NCI-H510A (cell line): ENCODE measurements around the gene EML5.
"Not testable (repeated sequence)": the region's sequence is repeated elsewhere in the genome, so short reads cannot be mapped to it uniquely, and the experiment has no call there.

Experiments used
- DNase-seq: peaks from one replicate; lab custom pipeline; 2025; lab: John Stamatoyannopoulos, UW

EML5 gene

GRCh38 chr14:88792473-88793258 is at the start of gene EML5:
Gene EML5 (minus strand): TSS chr14:88792953. CDS start chr14:88792503, 450 bp downstream.
- peak; percentile 69 for DNase-seq

DNA sequence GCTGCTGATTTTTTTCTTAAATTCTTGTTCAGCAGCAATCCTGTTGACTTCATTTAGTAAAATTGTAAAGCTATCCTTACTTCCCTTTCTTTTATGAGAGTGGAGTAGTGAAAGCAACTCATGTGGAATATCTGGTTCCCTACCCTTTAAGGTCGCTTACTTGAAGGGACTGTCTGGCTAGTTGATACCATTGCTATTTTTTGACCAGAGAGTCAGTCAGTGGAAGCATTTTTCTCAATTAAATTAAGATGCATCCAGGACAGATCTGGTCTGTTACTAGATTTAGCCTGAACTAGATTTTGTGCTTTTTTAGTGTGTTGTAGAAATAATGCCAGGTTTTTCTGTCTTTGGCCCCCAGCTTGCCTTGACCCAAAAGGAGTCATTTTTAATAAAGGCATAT is 49.7 kb upstream of the EML5 start:
- DNase-seq, result no peak

GRCh38 chr14:88841741-88842140 is 49.0 kb upstream of the EML5 start:
- no peak for DNase-seq

- DNase-seq, result no peak
Observed at GRCh38 chr14:88840926-88841325, 48.2 kb upstream of the EML5 start.

DNA sequence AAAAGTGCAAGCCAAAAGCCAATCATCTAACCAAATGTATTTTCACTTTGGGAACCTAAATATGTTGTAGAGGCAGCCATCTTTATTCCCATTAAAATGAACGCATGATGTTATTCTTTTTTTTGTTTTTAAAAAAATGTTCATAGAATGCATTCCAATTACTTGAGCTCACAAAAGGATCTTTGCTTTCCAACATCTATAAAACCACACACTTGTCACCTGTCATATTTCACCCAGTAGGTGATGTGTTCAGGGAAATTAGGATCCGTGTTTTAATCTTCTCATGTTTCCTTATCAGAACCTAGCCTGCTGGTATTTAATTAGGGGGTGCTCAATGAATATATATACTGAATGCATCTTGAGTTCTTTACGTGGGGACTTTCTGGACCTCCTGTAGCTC is 45.3 kb upstream of the EML5 start:
- DNase-seq, result no peak

DNA sequence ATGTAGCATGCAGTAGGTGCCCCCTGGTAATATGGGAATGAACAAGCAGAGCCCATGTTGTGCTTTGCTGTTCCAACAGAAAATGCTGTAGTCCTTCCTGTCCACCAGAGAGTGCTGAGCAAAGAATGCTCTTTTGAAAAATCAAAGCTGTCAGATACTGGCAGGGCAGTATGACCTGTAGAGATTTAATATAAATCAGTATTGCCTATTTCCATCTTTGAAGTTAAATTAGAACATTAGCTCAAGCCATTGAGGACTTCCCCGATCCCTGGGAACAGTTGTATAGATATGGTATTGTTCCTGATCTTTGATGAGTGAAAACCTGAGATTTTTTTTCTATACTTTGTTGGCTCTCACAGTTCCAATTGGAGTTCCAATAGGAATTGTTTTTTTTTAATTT is 44.7 kb upstream of the EML5 start:
- no peak for DNase-seq

DNA sequence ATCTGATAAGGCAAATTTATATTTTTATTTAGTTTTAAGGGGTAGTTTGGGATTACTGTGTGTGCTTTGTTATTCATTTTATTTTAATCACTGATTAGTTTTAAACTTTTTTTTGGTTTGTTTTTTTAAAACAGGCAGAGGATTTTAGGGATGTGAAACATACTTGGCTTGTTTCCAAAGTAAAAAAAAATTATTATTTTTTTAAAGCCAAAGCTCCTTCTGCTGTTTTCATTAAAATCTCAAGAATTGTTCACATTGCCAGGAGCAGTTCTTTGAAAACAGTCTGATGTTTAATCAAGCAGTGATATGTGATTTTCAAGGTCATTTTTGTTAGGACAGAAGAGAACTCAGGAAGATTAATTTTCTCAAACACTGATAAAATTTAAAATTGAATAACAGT is 42.9 kb upstream of the EML5 start:
- DNase-seq, result no peak

GRCh38 chr14:88834883-88835431 is 42.2 kb upstream of the EML5 start:
- DNase-seq, result no peak

DNA sequence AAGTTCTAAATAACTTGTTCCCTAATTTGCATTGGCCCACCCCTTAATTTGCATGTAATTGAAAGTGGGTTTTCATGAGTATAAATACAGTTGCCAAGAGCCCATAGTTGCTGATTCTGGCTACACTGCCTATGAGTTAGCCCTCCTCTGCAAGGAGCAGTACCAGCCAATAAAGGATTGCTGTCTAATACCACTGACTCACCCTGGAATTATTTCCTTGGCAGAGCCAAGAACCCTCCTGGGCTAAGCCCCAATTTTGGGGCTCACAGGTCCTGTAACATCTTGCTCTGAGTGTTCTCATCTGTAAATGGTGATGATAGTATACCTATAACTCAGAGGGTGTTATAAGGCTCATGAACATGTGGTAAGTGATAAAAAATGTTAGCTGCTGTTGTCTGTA is 38.5 kb upstream of the EML5 start:
- no peak for DNase-seq

DNA sequence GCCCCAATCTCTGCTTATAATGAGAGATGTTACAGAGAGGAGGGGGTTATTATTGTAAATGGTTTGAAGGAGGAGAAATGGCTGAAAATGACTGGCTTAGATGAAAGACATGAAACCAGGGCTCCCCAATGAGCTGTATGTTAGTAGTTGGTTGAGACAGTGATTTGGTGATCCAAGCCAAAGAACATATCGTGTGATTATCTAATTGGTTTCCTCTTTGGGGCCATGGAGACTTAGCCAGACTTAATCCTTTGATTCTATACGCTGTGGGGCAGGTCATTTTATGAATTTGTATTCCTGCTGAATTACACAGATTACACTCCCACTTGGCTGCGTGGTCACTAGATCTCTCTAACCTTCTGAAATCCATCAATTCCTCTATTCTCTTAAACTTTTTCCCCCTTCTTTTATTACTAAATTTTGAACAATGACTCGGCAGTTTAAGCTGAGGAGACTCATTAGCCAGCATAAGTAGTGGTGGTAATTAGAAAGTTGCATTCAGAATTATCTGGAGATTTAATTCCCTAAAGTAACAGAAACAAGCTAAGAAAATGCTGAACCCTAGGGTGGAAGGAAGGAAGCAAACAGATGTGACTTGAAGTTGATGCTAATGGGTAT is 37.0 kb upstream of the EML5 start:
- DNase-seq, result no peak

GRCh38 chr14:88829188-88829587 is 36.4 kb upstream of the EML5 start:
- DNase-seq, result no peak

DNA sequence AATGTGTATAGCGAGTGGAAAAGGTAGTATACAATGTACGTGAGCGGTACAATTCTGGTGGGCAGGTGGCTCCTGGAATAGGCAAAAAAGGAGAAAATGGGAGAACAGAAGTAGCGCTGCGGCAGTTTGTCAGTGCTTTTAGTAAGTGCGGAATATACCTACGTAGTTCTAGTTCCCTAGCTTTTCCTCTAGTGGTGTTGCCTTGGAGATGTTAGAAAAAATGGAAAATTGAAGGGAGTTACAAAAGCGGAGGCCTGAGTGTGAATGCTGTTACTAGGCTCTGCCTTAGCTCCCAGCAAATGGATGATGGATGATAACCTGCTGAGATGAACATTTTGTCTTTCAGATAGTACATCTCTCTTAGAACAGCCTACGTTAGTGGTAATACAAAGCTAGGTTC is 32.8 kb upstream of the EML5 start:
- DNase-seq, result no peak

DNA sequence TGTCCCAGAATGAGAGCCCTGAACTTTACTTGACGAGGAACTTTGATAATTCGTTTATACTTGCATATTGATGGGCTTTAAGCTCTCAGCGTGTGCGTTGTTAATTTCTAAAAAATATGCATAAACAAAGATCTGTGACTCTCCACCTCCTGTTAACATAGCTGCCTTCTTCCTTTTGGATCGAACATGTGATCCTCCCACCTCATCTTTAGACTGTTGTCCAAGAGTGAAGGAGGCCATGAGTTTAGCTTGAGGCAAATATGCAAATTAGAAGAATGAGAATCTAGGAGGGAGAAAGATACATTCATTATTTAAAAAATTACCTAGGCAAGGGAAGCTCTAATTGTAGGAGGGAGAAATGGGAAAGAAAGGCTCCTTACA is 32.3 kb upstream of the EML5 start:
- no peak for DNase-seq

GRCh38 chr14:88824314-88825077 is 31.7 kb upstream of the EML5 start, which contains the start of gene TTC8:
Gene TTC8 (plus strand): TSS chr14:88824651. CDS start chr14:88824708, 57 bp downstream.
- peak; percentile 84 for DNase-seq

DNA sequence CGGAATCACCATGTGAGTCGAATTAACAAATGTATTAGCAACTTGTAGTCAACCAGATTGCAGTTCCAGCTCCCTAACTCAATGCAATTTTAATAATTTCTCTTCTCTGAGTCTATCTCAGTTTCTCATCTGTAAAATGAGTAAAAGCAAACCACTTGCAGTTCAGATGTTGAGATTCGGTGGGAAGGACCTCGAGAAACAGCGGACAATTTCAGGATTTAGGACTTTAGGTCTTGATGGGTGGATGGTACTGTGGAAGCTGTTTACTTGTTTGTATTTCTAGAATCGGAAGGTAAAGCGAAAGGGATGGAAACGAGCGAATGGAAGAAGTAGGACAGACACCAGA is 31.2 kb upstream of the EML5 start:
- no peak for DNase-seq

DNA sequence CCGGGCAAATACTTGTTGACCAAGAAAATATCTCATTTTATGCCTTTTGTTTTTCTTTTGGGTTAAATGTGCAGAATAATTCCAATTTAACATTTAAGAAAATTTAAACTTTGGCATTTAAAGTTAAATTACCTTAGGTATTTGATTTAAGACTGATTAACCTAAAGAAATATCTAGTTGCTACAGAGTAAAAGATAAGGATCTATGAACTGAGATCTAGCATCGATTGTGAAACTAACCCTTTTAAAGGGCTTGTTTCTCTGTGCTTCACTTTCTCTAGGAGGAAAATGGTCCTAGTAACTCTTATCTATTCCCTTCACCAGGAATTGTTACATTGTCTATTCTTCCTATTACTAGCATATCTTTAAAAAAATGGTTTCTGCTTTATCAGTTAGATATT is 29.1 kb upstream of the EML5 start:
- DNase-seq, result no peak

GRCh38 chr14:88821378-88821777 is 28.6 kb upstream of the EML5 start:
- no peak for DNase-seq

- DNase-seq, result not testable (repeated sequence)
Observed at GRCh38 chr14:88819674-88820073, 26.9 kb upstream of the EML5 start.

DNA sequence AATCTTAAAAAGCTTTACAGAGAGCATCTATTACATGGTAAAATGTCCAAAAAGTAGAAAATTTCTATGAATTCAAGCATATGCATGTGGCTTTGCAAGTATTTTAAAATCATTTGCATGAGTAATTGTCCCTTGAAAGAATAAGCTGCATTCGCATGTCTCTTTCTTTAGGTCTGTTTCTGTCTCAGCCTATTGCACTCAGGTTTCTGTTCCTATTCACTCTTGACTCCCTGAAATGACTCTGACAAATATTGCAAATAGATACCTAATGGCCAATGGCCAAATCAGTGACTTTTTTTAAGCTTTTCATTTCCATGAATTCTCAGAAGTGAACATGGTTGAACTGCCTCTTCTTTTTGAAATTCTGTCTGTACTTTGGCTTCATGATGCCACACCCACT is 25.3 kb upstream of the EML5 start:
- no peak for DNase-seq

DNA sequence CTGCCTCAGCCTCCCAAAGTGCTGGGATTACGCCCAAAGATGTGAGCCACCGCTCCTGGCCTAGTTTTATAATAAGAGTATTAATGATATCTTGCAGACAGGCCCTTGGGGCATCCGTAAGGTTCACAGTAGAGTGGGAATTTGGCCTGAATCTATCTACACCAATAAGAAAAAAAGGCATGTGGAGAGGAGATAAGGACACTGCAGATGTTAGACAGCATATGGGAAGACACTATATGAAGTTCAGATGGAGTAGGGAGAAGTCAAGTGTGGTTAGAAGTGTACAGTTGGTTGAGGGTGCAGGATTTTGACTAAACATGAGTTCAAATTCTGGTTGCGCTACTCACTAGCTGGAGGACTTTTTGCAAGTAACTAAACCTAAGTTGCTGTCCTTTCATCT is 23.2 kb upstream of the EML5 start:
- DNase-seq, result no peak

- DNase-seq, result no peak
Observed at GRCh38 chr14:88808359-88808758, 15.6 kb upstream of the EML5 start.

- no peak for DNase-seq
Observed at GRCh38 chr14:88804477-88804876, 11.7 kb upstream of the EML5 start.

GRCh38 chr14:88804035-88804434 is 11.3 kb upstream of the EML5 start:
- no peak for DNase-seq
